ENCODE measurements around the gene GADD45GIP1.
A peak's percentile ranks its signal among the peaks of the same experiment; 100 is the strongest.

GADD45GIP1 gene

DNA sequence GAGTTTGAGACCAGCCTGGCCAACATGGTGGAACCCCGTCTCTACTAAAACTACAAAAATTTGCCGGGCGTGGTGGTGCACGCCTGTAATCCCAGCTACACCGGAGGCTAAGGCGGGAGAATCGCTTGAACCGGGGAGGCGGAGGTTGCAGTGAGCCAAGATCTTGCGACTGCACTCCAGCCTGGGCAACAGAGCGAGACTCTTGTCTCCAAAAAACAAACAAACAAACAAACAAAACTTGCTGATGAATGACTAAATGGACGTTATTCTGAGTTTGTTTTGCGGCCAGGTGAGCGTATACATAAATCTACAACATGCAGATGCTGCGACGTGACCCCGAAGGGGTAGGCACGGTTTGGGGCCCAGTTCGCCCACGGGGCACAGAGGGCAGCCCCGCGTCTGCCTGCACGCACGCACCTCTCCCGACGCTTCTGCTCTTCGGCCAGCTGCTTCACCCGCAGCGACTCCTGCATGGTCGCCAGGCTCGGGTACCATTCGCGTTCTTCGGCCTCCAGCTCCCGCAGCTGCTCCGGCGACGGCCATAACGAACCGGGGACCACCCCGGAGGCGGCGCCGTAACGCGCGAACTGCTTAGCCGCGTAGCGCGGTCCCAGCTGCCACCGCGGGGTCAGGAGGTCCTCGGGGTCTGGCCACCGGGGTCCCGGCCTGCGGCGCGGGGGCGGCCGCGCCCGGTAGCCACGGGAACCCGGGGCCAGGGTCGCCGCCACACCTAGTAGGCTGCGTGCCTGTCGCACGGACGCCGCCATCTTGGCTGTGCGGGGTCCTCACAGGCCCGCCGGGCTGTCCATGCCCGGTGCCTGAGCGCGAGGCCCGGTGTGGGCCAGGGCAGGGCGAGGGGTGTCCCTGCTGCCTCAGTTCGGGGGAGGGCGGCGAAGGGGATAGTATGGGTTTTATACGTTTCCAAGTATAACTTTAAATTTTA, at the start of gene GADD45GIP1:
Gene GADD45GIP1 (minus strand): TSS at position 778 of the 943 bp plus-strand sequence. CDS start 11 bp downstream, at position 767.
- DNase-seq (ENCODE audit: low read depth in 2 of 3, low spot score in 1 of 3) = peak; percentile 73 to 82 (median 80)

DNA sequence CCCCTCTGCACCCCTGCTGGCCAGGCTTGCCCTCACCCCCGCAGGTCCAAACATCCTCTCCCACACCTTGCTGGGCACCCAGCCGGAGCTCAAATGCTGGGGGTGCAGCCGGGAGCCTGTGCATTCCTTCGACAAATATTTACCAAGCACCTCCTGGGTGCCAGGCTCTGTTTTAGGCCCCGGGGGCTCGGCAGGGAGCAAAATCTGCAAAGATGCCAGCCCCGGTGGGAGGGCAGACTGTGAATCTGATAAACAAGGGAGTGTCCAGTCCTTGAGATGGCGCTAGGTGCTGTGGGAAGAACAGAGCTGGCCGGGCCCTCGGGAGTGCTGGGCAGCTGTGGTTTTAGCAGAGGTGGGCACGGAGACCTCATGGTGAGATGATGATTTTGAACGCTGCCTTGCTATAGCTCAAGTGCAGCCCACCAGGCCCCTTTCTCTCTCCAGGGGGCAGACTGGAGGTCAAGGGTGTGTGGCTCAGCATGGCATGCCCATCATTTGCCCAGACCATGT, 48.9 kb upstream of the GADD45GIP1 start:
- no peak for DNase-seq (ENCODE audit: low read depth in 2 of 3, low spot score in 1 of 3)

GRCh38 chr19:13005253-13005652, 48.2 kb upstream of the GADD45GIP1 start:
- no peak for DNase-seq (ENCODE audit: low read depth in 2 of 3, low spot score in 1 of 3)

GRCh38 chr19:13004273-13004672, 47.2 kb upstream of the GADD45GIP1 start:
- DNase-seq (ENCODE audit: low read depth in 2 of 3, low spot score in 1 of 3) = no peak

DNA sequence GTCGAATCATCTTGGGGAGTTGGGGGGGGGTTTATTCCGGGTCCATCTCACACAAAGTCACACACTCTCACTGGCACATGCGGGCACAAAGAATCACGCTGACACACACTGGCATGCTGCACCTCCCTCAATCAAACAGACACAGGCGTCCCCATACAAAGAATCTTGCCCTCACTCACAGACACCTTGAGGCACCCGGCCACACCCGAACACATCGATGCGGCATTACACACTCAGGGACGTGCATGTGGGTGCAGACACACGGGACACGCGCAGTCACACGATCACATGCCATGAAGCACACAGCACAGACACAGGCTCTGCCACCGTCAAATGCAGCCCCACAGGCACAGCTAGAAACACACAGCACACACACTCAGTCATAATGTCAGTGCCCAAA, 46.1 kb upstream of the GADD45GIP1 start:
- no peak for DNase-seq (ENCODE audit: low read depth in 2 of 3, low spot score in 1 of 3)

GRCh38 chr19:13002166-13002898, 45.3 kb upstream of the GADD45GIP1 start:
- no peak for DNase-seq (ENCODE audit: low read depth in 2 of 3, low spot score in 1 of 3)

GRCh38 chr19:13001502-13002165, 44.6 kb upstream of the GADD45GIP1 start:
- no peak for DNase-seq (ENCODE audit: low read depth in 2 of 3, low spot score in 1 of 3)

GRCh38 chr19:13001166-13001501, 44.1 kb upstream of the GADD45GIP1 start:
- no peak for DNase-seq (ENCODE audit: low read depth in 2 of 3, low spot score in 1 of 3)

DNA sequence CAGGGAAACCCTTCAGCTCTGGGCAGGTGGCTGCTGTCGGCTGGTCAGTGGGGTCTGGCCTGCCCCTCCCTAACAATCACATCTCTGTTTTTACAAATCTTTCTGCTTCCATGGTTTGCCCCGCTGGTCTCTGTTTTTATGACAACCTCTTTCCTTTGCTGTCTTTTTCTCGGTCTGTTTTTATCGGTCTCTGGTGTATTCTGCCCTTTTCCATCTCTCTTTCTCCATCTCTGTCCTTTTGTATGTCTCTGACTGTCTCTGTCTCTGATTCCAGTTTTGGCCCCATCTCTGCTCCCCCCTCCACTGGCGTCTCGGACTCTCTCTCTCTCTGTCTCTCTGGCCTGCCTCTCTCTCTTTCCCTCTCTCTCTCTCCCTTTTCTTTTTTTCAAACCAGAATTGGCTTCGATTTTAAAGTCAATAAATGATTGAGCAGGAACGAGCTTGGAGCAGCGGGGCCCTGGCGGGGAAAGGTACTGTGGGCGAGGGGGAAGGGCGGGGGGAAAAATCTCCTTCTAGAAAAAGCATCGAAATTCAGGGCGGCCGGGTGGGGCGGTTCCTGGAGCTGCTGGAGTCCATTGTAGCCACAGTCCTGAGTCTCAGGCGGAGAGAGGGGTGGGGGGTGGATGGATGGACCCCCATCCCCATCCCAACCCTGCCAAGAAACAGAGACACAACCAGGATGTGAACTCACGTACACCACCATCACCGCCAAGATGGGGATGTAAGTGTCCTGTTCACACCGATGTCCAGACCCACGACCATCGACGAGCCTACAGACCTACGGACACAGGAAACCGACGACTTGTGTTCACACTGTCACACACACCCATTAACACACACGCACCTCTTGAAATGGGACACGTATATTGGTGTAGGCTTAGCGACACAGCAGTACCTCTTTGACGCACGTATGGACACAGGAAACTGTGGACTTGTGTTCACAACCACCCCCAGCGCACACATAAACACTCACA, 41.2 kb upstream of the GADD45GIP1 start:
- DNase-seq (ENCODE audit: low read depth in 2 of 3, low spot score in 1 of 3) = no peak

DNA sequence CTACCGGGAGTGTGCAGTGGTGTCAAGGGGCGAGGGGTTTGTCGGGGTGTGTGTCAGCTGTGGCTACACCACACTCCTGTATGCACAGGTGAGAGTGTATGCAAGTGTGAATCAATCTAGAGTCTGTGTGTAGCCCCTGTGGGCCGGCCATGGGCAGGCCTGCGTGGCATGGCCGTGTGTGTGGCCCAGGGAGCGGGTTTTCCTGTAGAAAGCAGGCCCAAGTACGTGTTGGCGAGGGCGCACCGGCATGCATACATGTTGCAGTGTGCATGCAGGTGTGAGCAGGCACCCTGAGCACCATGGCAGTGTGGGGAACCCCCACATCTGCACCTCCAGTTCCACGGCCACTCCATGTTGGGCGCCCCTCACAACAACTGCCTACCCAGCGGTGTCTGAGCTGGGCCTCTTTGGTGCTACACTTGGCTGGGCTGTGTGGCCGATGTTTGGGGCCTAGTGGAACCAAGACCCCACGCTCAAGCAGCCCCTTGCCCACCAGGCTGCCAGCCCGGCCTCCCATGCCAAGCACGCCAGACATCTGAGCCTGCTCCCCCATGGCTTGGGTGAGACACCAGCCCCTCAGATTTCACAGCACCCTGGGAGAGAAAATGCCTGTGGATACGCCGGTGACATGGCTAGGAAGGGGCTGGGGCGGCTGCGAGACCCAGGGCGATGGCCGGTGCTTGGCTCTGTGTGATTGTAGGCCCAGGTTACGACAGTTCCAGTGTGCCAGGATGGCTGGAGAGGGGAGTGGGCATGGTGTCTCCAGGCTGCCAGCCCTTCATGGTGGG, 40.4 kb upstream of the GADD45GIP1 start:
- no peak for DNase-seq (ENCODE audit: low read depth in 2 of 3, low spot score in 1 of 3)

DNA sequence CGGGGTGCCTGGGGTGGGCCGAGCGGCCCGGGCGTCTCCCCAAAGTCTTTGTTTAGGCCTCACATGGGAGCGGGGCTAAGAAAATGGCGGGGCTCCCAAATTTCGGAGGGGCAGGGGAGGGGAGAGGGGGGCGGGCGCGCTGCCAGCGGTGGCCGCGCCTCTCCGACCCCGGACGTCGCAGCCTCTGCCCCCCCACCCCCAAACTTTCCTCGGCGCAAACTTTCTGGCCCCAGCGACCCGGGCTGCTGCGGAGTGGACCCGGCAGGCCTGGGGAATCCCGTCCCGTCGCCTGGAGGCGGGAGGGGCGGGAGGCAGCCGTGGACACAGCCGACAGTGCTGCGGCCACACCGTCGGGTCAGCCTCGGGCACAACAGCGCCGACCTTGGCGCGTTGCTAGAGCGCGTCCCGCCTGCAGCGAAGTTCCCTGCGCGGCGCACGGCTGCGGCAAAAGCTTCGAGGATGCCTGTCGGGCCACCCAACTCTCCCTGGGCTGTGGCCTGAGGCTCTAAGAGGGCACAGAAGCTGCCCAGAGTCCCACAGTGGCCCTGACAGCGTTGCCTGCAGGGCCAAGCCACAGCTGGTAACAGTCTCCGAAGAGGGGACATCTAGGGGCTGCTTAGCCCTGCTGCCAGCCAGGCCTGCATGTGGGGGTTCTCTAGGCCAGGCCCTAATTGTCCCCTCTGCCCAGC, 39.5 kb upstream of the GADD45GIP1 start:
- DNase-seq (ENCODE audit: low read depth in 2 of 3, low spot score in 1 of 3) = no peak

DNA sequence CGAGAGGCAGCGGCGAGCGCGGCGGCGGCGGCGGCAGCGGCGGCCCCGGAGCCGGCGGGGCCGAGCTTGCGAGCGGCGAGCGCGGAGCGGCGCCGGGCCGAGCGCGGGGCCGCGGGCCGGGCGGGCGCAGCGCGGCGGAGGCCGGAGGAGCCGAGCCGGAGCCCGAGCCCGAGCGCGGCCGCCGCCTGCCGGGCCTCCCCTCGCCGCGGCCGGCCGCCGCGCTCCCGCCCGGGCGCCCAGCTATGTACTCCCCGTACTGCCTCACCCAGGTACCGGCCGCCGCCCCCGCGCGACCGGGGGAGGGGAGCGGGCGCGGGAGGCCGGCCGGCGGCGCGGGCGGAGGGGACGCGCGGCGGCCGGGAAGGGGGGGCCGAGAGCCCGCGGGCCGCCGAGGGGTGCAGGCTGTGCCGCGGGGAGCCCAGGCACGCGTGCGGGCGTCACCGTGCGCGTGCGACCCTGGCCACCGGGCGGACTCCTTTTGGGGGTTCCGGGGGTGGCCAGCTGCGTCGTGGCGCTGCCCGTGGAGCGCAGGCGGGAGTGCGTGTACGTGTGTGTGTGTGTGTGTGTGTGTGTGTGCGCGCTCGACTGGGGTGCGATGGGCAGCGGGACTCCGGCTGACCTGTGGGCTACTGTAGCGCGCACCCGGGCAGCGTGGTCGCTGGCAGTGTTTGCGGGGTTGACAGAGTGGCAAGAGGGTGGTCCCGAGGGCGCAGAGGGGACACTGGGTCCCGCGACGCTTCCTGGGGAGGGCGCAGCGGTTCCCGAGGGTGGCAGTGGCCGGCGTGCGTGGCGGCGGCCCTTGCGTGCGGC, 38.8 kb upstream of the GADD45GIP1 start:
- no peak for DNase-seq (ENCODE audit: low read depth in 2 of 3, low spot score in 1 of 3)

- peak in 1 of 3 donors; percentile 35 for DNase-seq (ENCODE audit: low read depth in 2 of 3, low spot score in 1 of 3)
These were observed 37.9 kb upstream of the GADD45GIP1 start, which contains the start of gene NFIX for GRCh38 chr19:12994701-12995595. NFIX (plus strand) TSS chr19:12995475; CDS start chr19:12995838, 363 bp downstream.

DNA sequence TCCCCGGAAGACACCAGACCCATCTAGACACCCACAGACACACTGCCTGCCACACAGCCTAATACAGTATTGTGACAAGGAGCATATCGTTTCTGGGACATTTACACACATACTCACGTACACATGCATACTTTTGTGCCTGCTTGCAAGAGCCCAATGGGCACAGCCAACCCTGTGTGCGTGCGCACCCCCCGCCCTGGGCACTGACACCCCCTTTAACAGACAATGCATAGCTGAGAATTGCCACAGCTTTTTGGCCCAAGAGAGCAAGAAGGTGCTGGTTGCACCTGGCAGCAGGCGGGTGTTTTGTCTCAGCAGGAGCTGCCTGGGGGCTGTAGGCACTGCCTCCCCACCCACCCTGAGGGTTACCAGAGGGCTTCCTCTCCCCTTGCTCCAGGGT, 36.5 kb upstream of the GADD45GIP1 start:
- DNase-seq (ENCODE audit: low read depth in 2 of 3, low spot score in 1 of 3) = no peak

- DNase-seq (ENCODE audit: low read depth in 2 of 3, low spot score in 1 of 3) = no peak
These were observed 35.7 kb upstream of the GADD45GIP1 start for GRCh38 chr19:12992729-12993128.

DNA sequence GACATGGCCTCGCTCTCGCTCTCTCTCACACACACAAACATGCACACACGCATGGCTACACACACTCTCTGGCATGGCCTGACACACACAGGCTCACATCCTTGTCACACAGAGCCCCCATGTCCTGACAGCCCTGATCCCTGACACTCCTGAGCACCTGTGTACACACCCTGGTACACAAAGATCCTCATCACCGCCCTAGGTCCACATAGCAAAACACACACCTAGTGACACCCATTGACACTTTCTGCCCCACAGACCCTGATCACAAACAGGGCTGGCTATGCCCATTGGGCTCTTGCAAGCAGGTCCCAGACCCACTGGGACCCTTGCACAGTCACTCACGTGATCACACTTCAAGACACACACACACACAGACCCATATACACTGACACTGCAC, 34.3 kb upstream of the GADD45GIP1 start:
- no peak for DNase-seq (ENCODE audit: low read depth in 2 of 3, low spot score in 1 of 3)

- DNase-seq (ENCODE audit: low read depth in 2 of 3, low spot score in 1 of 3) = no peak
These were observed 33.8 kb upstream of the GADD45GIP1 start for GRCh38 chr19:12990853-12991252.
